Smooth muscle cell (in vitro differentiated cells): Measurements from ENCODE around the gene IL16. TPM values are rescaled to one million over a fixed set of nuclear protein-coding genes. Genes with fewer than 3 reads are reported as not detected.

Source experiments
- DNase-seq: peaks from one replicate; lab custom pipeline; 2025; ENCODE audit not compliant: unreplicated experiment; lab: John Stamatoyannopoulos, UW
- H2AFZ ChIP-seq: fragments of 200-600 bp; sonication (generic); 2 replicates; pipeline ENCODE4 v1.6.0; 2016; ENCODE audit warnings: antibody characterized with exemption, low read depth, mild to moderate bottlenecking
- H3F3A ChIP-seq: fragments of 200-600 bp; sonication (generic); 2 replicates; pipeline ENCODE4 v1.6.0; 2017; ENCODE audit warnings: antibody characterized with exemption, low read depth
- H3K27ac ChIP-seq: fragments of 200-600 bp; sonication (generic); 2 replicates; pipeline ENCODE4 v1.5.1; 2016; ENCODE audit warnings: low read depth, mild to moderate bottlenecking
- H3K27me3 ChIP-seq: fragments of 200-600 bp; sonication (generic); 2 replicates; pipeline ENCODE4 v1.6.1; 2016; ENCODE audit warnings: low read depth, mild to moderate bottlenecking
- H3K36me3 ChIP-seq: fragments of 200-600 bp; sonication (generic); 2 replicates; pipeline ENCODE4 v1.5.1; 2016; ENCODE audit warnings: low read depth
- H3K4me1 ChIP-seq: fragments of 200-600 bp; sonication (generic); 2 replicates; pipeline ENCODE4 v1.5.1; 2016; ENCODE audit warnings: low read depth
- H3K4me2 ChIP-seq: fragments of 200-600 bp; sonication (generic); 2 replicates; pipeline ENCODE4 v1.6.0; 2016; ENCODE audit warnings: mild to moderate bottlenecking
- H3K4me3 ChIP-seq: fragments of 200-600 bp; sonication (generic); 2 replicates; pipeline ENCODE4 v1.5.1; 2016; ENCODE audit warnings: mild to moderate bottlenecking
- H3K79me2 ChIP-seq: fragments of 200-600 bp; sonication (generic); 2 replicates; pipeline ENCODE4 v1.6.0; 2016; ENCODE audit warnings: low read depth, mild to moderate bottlenecking
- H3K9ac ChIP-seq: fragments of 200-600 bp; sonication (generic); 2 replicates; pipeline ENCODE4 v1.6.0; 2016; ENCODE audit warnings: low read depth
- H3K9me3 ChIP-seq: fragments of 200-600 bp; sonication (generic); replicated peaks from 2 replicates; pipeline ENCODE4 v1.5.1; 2016; ENCODE audit warnings: low read depth
- H4K20me1 ChIP-seq: fragments of 200-600 bp; sonication (generic); 2 replicates; pipeline ENCODE4 v1.6.0; 2016; ENCODE audit warnings: low read depth
- WGBS: methylation state at CpG from one replicate; pipeline ENCODE4 v1.1.7; 2016; ENCODE audit warnings: low lambda C conversion rate; 5-methylcytosine and 5-hydroxymethylcytosine counted together
- polyA plus RNA-seq: library from polyadenylated mRNA; unstranded; fragments of >200 nt; fragmentation: Nextera tagmentation; extraction: Ambion mirVana; gene quantifications from 2 replicates; pipeline ENCODE4 v1.2.1, GENCODE V29; 2016
- total RNA-seq: library from RNA; depleted of rRNA; stranded (reverse); fragments of >200 nt; gene quantifications from 2 replicates; pipeline ENCODE4 v1.2.3, GENCODE V29; 2014
- TF ChIP-seq, protein P1 (sequence below): fragments of 200-600 bp; sonication (generic); IDR thresholded peaks from 2 replicates; pipeline ENCODE4 v1.5.1; 2017; ENCODE audit warnings: borderline replicate concordance, mild to moderate bottlenecking, antibody characterized with exemption; ENCODE audit not compliant: insufficient read depth, poor library complexity, severe bottlenecking

Gene IL16
- total and polyA plus RNA-seq, 2 experiments from 2014 or later, result 1.3 to 1.4 TPM

DNA sequence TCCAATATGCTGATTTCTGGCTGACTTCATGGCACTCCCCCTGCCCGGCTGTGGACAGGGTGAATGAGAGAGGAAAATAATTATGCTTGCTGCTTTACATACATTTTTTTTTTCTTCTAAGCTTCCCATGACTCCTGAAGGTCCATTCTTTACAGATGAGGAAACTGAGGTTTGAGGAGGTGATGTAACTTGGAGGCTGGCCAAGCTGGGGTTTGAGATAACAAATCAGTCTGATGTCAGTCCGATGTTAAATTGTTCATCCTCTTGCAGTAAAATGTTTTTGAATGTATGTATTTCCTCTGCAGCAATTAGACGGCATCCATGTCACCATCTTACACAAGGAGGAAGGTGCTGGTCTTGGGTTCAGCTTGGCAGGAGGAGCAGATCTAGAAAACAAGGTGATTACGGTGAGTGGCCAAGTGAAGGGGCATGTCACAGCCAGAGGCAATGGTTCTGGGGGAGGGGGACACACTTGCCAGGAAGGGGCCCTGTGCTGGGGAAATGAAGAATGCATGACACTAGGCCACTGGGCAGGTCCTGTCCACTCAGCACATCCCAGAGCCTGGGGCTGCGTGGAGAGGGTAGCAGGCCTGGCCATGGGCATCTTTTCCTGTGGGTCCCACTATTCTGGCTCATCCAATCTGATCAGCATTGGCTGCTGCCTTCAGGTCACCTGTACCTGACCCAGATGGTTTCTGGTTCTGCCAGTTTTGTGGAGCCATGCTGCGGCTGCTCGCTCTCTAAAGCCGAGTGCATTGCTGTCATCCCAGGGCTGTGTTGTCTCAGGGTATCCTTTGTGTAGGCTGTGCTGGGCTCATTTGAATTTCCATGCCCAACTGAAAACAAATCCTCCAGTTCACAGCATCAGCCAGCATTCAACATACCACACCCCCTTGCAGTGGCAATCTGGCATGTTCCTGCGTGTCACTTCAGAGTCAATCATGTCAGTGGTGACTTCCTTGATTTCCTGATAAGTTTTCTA, 106.9 kb downstream of the IL16 start:
- peak overlapping the region; percentile 77 for H2AFZ ChIP-seq
- H3K4me3 ChIP-seq, result no peak overlapping the region
- no peaks in the 10 kb centered on the region for H3K79me2 ChIP-seq
- no peaks in the 10 kb centered on the region for H4K20me1 ChIP-seq
- 69% methylated on average over 9 of the region's 9 CpGs for WGBS
- peaks cover 13% of the 10 kb centered on the region for H3K4me1 ChIP-seq
- peak overlapping the region; percentile 72 for H3K27ac ChIP-seq
- TF ChIP-seq, protein P1, sequence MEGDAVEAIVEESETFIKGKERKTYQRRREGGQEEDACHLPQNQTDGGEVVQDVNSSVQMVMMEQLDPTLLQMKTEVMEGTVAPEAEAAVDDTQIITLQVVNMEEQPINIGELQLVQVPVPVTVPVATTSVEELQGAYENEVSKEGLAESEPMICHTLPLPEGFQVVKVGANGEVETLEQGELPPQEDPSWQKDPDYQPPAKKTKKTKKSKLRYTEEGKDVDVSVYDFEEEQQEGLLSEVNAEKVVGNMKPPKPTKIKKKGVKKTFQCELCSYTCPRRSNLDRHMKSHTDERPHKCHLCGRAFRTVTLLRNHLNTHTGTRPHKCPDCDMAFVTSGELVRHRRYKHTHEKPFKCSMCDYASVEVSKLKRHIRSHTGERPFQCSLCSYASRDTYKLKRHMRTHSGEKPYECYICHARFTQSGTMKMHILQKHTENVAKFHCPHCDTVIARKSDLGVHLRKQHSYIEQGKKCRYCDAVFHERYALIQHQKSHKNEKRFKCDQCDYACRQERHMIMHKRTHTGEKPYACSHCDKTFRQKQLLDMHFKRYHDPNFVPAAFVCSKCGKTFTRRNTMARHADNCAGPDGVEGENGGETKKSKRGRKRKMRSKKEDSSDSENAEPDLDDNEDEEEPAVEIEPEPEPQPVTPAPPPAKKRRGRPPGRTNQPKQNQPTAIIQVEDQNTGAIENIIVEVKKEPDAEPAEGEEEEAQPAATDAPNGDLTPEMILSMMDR, result no peak
- H3K36me3 ChIP-seq, result no peaks in the 10 kb centered on the region
- peak overlapping the region; percentile 55 for H3K4me2 ChIP-seq
- no peaks in the 10 kb centered on the region for H3K9me3 ChIP-seq
- H3F3A ChIP-seq, result no peaks in the 10 kb centered on the region
- no peak for DNase-seq
- H3K9ac ChIP-seq, result no peak overlapping the region
- H3K27me3 ChIP-seq, result no peaks in the 10 kb centered on the region

DNA sequence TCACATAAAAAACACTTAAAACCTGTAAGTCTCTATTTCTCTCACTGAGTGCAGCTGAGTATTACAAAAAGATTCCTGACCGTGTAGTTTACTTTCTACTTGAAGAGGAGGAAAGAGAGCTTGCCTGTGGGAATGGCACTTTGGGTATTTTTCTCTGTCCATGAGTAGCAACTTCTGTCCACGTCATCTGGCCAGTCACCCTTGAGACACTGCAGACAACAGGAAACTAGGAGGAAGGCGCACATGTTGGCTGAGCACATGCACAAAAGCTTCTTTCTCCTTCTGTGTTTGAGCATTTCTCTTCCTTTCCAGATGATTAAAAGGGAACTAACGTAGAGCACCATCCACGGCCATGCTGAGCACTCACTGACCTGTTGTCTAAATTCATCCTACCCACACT, 107.5 kb downstream of the IL16 start:
- H3F3A ChIP-seq, result no peaks in the 10 kb centered on the region
- H2AFZ ChIP-seq, result peak overlapping the region; percentile 77
- no peaks in the 10 kb centered on the region for H3K79me2 ChIP-seq
- no peaks in the 10 kb centered on the region for H3K36me3 ChIP-seq
- H3K4me2 ChIP-seq, result peak overlapping the region; percentile 55
- H3K4me1 ChIP-seq, result peaks cover 13% of the 10 kb centered on the region
- H3K9me3 ChIP-seq, result no peaks in the 10 kb centered on the region
- H3K4me3 ChIP-seq, result no peak overlapping the region
- H4K20me1 ChIP-seq, result no peaks in the 10 kb centered on the region
- 33% methylated on average over 5 of the region's 5 CpGs for WGBS
- no peak for DNase-seq
- TF ChIP-seq, protein P1, result no peak
- no peak overlapping the region for H3K9ac ChIP-seq
- peak overlapping the region; percentile 72 for H3K27ac ChIP-seq
- H3K27me3 ChIP-seq, result no peaks in the 10 kb centered on the region

DNA sequence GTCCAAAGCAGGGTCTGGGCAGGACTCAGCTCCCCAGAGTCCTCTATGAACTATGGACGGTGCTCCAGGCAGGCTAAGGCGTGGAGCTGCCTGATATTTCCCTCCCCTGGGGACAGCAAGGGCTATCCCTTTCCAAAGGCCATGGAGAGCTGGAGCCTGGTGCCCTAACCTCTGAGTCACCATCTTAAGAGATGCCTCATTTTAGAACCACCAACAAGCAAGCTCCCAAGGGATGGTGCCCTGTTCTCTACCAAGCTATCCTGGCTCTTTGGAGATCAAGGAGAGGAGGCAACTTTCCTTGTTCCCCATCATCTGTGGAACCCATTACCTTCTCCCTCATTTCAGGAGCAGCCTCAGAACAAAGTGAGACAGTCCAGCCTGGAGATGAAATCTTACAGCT, 111.6 kb downstream of the IL16 start:
- 86% methylated on average over 2 of the region's 2 CpGs for WGBS

More for the DNA sequence above, 111.6 kb downstream of the IL16 start:
- Histone ChIP-seq H4K20me1 (no peaks in the 10 kb centered on the region), H3K9ac (no peak overlapping the region), H3F3A (no peaks in the 10 kb centered on the region), H3K4me1 (peaks cover 13% of the 10 kb centered on the region), H3K79me2 (no peaks in the 10 kb centered on the region), H3K27ac (no peak overlapping the region), H3K27me3 (no peaks in the 10 kb centered on the region), H3K4me2 (no peak overlapping the region), H3K36me3 (no peaks in the 10 kb centered on the region), H3K4me3 (no peak overlapping the region), H3K9me3 (no peaks in the 10 kb centered on the region), H2AFZ (no peak overlapping the region)
- TF ChIP-seq, protein P1, result no peak
- DNase-seq, result no peak
